K562 (cell line): ENCODE data around the gene SYK. TPM values are rescaled to one million over a fixed set of nuclear protein-coding genes. Genes with fewer than 3 reads are reported as not detected.

ENCODE experiments used
- CEBPB ChIP-seq: fragments of 450-650 bp; IDR thresholded peaks from 2 replicates; pipeline ENCODE4 v1.6.1; 2016; ENCODE audit warnings: missing genetic modification characterization, missing compliant biosample characterization
- CREB3 ChIP-seq: fragments of 450-650 bp; conservative IDR thresholded peaks from 2 replicates; pipeline ENCODE4 v1.6.1; 2016; ENCODE audit warnings: missing genetic modification characterization, low read depth, mild to moderate bottlenecking, missing compliant biosample characterization, moderate library complexity
- MCM7 ChIP-seq, 2 experiments: fragments of 450-650 bp; IDR thresholded peaks; 2 replicates each; pipeline ENCODE4 v1.6.1; 2016 to 2018
- MEF2D ChIP-seq: conservative IDR thresholded peaks from 2 replicates; pipeline ENCODE4 v1.6.1; 2016; ENCODE audit warnings: low read depth, missing genetic modification characterization, missing compliant biosample characterization
- SOX6 ChIP-seq: fragments of 450-650 bp; IDR thresholded peaks from 2 replicates; pipeline ENCODE4 v1.6.1; 2014; ENCODE audit warnings: mild to moderate bottlenecking
- SP1 ChIP-seq: sonication (generic); formaldehyde crosslinking; IDR thresholded peaks from 2 replicates; pipeline ENCODE4 v1.8.1; 2022; ENCODE audit warnings: mild to moderate bottlenecking, missing genetic modification reagents
- THAP7 ChIP-seq: fragments of 250-450 bp; sonication (Bioruptor Pico); IDR thresholded peaks from 2 replicates; pipeline ENCODE4 v1.5.0; 2021
- ZBTB11 ChIP-seq, 3 experiments: fragments of 200-800 bp in 1 of 3; fragments of 250-450 bp in 1 of 3; fragments of 450-650 bp in 1 of 3; sonication (Bioruptor Pico) in 1 of 3; sonication (Bioruptor generic) in 1 of 3; formaldehyde crosslinking in 1 of 3; IDR thresholded peaks; 2 replicates each; pipeline versions ENCODE4 v1.6.1 to v1.8.0; 2016 to 2022; ENCODE audit warnings: mild to moderate bottlenecking in 2 of 3, missing genetic modification characterization in 2 of 3, missing compliant biosample characterization in 1 of 3, moderate library complexity in 1 of 3
- ZBTB34 ChIP-seq: fragments of 250-450 bp; sonication (Bioruptor Pico); IDR thresholded peaks from 2 replicates; pipeline ENCODE4 v1.8.0; 2021; ENCODE audit warnings: mild to moderate bottlenecking, moderate library complexity
- ZBTB43 ChIP-seq: sonication (generic); formaldehyde crosslinking; IDR thresholded peaks from 2 replicates; pipeline ENCODE4 v1.8.0; 2023; ENCODE audit warnings: mild to moderate bottlenecking, missing genetic modification reagents
- ZNF561 ChIP-seq: fragments of 450-650 bp; formaldehyde crosslinking; conservative IDR thresholded peaks from 2 replicates; pipeline ENCODE4 v1.4.0; 2020; ENCODE audit warnings: mild to moderate bottlenecking, moderate library complexity
- ZNF583 ChIP-seq: fragments of 250-450 bp; sonication (Bioruptor Pico); IDR thresholded peaks from 2 replicates; pipeline ENCODE4 v1.4.0; 2020
- polyA plus RNA-seq, 8 experiments: library from polyadenylated mRNA; depleted of rRNA in 4 of 8; stranded (reverse) in 5 of 8; unstranded in 3 of 8; fragments of >200 nt; fragmentation: Nextera tagmentation in 2 of 8; fragmentation: Illumina TruSeq in 1 of 8; extraction: Ambion mirVana in 2 of 8; extraction: Trizol in 1 of 8; gene quantifications; 2 replicates each; pipeline versions ENCODE4 v1.2.1 to v1.2.3, GENCODE V29; 2011 to 2014; ENCODE audit warnings: inconsistent platforms in 1 of 8, missing spikeins in 1 of 8
- total RNA-seq, 7 experiments: library from RNA; depleted of rRNA in 6 of 7; stranded (reverse); fragments of >200 nt in 6 of 7; fragmentation: Illumina TruSeq in 2 of 7; extraction: Trizol in 2 of 7; gene quantifications; 2 replicates each; pipeline versions ENCODE4 v1.2.1 to v1.2.3, GENCODE V29; 2011 to 2021; ENCODE audit warnings: low replicate concordance in 1 of 7

The SYK gene
- total and polyA plus RNA-seq, 9 of the 15 experiments (the other 6 are each of a cell fraction or from before 2014, with no cell fraction given) = 3.9 to 32.7 (median 16.7) TPM

GRCh38 chr9:90882991-90883600 lies 81.5 kb downstream of the SYK start (continued):
- TF ChIP-seq ZBTB34 (CRISPR knock-in tag) = no peak
- TF ChIP-seq ZNF561 = no peak
- no peak for TF ChIP-seq MEF2D (tag)
- no peak for TF ChIP-seq ZBTB43
- no peak for TF ChIP-seq THAP7 (CRISPR knock-in tag)
- TF ChIP-seq ZBTB11 (CRISPR knock-in tag; IDR thresholded peaks at IDR 0.05) = no peak
- no peak for TF ChIP-seq MCM7 (IDR thresholded peaks at IDR 0.05)
- no peak for TF ChIP-seq CEBPB (tag)
- TF ChIP-seq ZNF583 (CRISPR knock-in tag) = no peak
- no peak for TF ChIP-seq CREB3 (tag)
- no peak for TF ChIP-seq SP1 (CRISPR knock-in tag)
- no peak for TF ChIP-seq SOX6
